IMR-90 (cell line): ENCODE data around the gene NUBP2. TPM values are rescaled to one million over a fixed set of nuclear protein-coding genes. Genes with fewer than 3 reads are reported as not detected.

Source experiments
- RFX5 ChIP-seq: IDR thresholded peaks from 2 replicates; pipeline ENCODE4 v1.8.0; 2012; ENCODE audit warnings: low read depth, mild to moderate bottlenecking, low read length, moderate library complexity
- polyA plus RNA-seq, 3 experiments: library from polyadenylated mRNA; depleted of rRNA; stranded (reverse); fragments of >200 nt; gene quantifications; 2 replicates each; pipeline ENCODE4 v1.2.3, GENCODE V29; 2012; ENCODE audit warnings: low replicate concordance in 1 of 3
- total RNA-seq: library from RNA; depleted of rRNA; stranded (reverse); fragments of >200 nt; gene quantifications from 2 replicates; pipeline ENCODE4 v1.2.3, GENCODE V29; 2012
- TF ChIP-seq, protein P1 (sequence below): conservative IDR thresholded peaks from 2 replicates; pipeline ENCODE4 v1.5.1; 2012; ENCODE audit warnings: mild to moderate bottlenecking, low read depth, low read length, improper control_type of control experiment

NUBP2 gene
- total and polyA plus RNA-seq, 2 of the 4 experiments (the other 2 are of a cell fraction) = 62.6 to 131 TPM

DNA sequence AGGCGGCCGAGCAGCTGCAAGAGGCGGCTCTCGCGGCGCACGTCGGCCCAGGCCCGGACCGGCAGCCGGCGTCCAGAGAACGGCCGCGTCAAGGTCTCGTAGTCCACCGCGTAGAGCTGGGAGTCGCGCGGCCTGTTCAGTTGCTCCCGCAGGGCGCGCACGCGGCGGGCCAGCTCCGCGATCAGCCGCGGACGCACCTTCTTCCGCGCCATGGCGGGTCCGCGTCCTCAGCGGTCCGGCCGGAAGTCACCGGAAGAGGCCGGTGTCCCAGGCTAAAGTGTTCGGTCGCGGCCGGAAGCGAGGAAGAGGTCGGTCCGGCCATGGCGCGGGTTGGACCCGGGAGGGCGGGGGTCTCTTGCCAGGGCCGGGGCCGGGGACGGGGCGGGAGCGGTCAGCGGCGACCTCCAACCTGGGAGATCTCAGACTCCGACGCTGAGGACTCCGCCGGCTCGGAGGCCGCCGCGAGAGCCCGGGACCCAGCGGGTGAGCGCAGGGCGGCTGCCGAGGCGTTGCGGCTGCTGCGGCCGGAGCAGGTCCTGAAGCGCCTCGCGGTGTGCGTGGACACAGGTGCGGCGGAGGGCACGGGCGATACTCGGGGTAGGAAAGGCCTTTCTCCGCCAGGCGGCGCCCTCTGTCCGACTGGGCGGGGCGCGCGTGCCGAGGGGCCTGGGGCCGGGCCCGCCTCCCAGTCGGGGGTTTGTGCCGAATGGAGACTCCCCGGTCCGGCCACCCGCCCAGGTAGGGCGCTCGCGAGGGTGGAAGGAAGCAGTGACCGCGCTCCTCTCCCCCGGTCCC lies 9.7 kb upstream of the NUBP2 start, which contains the start of gene MRPS34 (continued):
- TF ChIP-seq, protein P1, sequence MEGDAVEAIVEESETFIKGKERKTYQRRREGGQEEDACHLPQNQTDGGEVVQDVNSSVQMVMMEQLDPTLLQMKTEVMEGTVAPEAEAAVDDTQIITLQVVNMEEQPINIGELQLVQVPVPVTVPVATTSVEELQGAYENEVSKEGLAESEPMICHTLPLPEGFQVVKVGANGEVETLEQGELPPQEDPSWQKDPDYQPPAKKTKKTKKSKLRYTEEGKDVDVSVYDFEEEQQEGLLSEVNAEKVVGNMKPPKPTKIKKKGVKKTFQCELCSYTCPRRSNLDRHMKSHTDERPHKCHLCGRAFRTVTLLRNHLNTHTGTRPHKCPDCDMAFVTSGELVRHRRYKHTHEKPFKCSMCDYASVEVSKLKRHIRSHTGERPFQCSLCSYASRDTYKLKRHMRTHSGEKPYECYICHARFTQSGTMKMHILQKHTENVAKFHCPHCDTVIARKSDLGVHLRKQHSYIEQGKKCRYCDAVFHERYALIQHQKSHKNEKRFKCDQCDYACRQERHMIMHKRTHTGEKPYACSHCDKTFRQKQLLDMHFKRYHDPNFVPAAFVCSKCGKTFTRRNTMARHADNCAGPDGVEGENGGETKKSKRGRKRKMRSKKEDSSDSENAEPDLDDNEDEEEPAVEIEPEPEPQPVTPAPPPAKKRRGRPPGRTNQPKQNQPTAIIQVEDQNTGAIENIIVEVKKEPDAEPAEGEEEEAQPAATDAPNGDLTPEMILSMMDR = peak; percentile 67
- TF ChIP-seq RFX5 = no peak
